Activated CD4-positive, alpha-beta T cell treated with anti-CD3 and anti-CD28 coated beads, Interleukin-2, amount 50 U/mL, for 48 hours (primary cell): ENCODE measurements around the gene TNIK.

Source experiments
- DNase-seq, 2 experiments: peaks; one replicate each; pipeline ENCODE4 v3.0.0-alpha.2; 2020

The TNIK gene

DNA sequence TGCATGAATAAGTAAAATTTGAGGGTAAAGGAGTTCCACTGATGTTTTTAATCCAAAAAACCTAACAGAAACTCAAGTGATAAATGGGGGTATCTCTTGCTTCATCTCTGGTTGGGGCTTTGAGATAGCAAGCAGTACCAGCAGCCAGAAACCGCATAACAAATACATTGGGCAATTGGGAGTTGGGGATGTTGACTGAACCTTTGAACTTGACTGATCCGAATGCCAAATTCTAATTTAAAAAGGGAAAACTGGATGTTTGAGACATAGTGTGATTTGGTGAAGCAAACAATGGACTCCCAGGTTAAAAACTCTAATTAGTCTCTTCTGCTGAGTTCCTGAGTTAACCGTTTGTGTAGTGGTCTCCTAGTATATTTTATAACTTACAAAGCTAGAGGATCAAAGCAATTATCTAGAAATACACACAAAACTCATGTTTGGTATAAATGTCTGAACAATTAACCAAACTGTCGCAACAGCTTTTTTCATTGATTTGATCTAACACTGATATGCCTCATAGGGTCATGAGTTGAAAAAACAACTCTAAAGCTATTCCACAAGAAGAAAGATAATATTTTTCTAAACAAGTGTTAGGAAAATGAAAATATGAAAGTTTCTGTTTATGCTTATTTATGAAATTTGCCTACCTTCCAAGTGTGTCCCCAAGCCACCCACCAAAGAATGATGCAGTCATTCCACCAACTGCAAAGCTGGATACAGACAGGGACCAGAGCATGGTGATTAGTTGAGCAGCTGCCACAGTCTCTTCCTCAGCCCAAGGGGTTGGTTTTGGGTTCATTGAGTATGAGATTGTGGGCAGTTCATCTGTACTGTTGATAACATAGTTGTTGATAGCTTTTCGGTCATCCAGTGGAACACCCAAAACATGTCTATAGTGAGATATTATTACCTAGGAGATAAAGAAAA lies 446.1 kb downstream of the TNIK start:
- DNase-seq, result no peak

GRCh38 chr3:171011873-171012336 lies 448.3 kb downstream of the TNIK start:
- no peak for DNase-seq
